ENCODE measurements around the gene SUGCT.

The SUGCT gene

GRCh38 chr7:40535678-40536077 is 400.9 kb downstream of the SUGCT start:
- TF ChIP-seq CTCF (IDR thresholded peaks at IDR 0.05; ENCODE audit: control insufficient read depth, extremely low read depth, insufficient read depth), result no peak
- no peak for DNase-seq (ENCODE audit: low read depth)
- H3K4me3 ChIP-seq (ENCODE audit: low read depth, low read length), result no peak overlapping the region

- no peak for TF ChIP-seq CTCF (IDR thresholded peaks at IDR 0.05; ENCODE audit: control insufficient read depth, extremely low read depth, insufficient read depth)
- DNase-seq (ENCODE audit: low read depth), result no peak
- no peak overlapping the region for H3K4me3 ChIP-seq (ENCODE audit: low read depth, low read length)
Measured at GRCh38 chr7:40536421-40536820, 401.6 kb downstream of the SUGCT start.

GRCh38 chr7:40538281-40538680 is 403.5 kb downstream of the SUGCT start:
- H3K4me3 ChIP-seq (ENCODE audit: low read depth, low read length), result no peak overlapping the region
- no peak for DNase-seq (ENCODE audit: low read depth)
- no peak for TF ChIP-seq CTCF (IDR thresholded peaks at IDR 0.05; ENCODE audit: control insufficient read depth, extremely low read depth, insufficient read depth)

- TF ChIP-seq CTCF (IDR thresholded peaks at IDR 0.05; ENCODE audit: control insufficient read depth, extremely low read depth, insufficient read depth), result no peak
- DNase-seq (ENCODE audit: low read depth), result no peak
- no peak overlapping the region for H3K4me3 ChIP-seq (ENCODE audit: low read depth, low read length)
Measured at GRCh38 chr7:40541336-40541735, 406.5 kb downstream of the SUGCT start.

- no peak for DNase-seq (ENCODE audit: low read depth)
- H3K4me3 ChIP-seq (ENCODE audit: low read depth, low read length), result no peak overlapping the region
- no peak for TF ChIP-seq CTCF (IDR thresholded peaks at IDR 0.05; ENCODE audit: control insufficient read depth, extremely low read depth, insufficient read depth)
Measured at GRCh38 chr7:40542982-40543741, 408.4 kb downstream of the SUGCT start.

- no peak overlapping the region for H3K4me3 ChIP-seq (ENCODE audit: low read depth, low read length)
- DNase-seq (ENCODE audit: low read depth), result no peak
- TF ChIP-seq CTCF (IDR thresholded peaks at IDR 0.05; ENCODE audit: control insufficient read depth, extremely low read depth, insufficient read depth), result no peak
Measured at GRCh38 chr7:40544221-40544723, 409.5 kb downstream of the SUGCT start.

GRCh38 chr7:40544871-40545303 is 410.1 kb downstream of the SUGCT start:
- TF ChIP-seq CTCF (IDR thresholded peaks at IDR 0.05; ENCODE audit: control insufficient read depth, extremely low read depth, insufficient read depth), result no peak
- no peak for DNase-seq (ENCODE audit: low read depth)
- no peak overlapping the region for H3K4me3 ChIP-seq (ENCODE audit: low read depth, low read length)

Data from LNCaP clone FGC (cell line).